Right ventricle myocardium superior (tissue), 1 donor: Measurements from ENCODE around the gene EDARADD. TPM values are rescaled to one million over a fixed set of nuclear protein-coding genes. Genes with fewer than 3 reads are reported as not detected.
A peak's percentile ranks its signal among the peaks of the same experiment; 100 is the strongest.

Source experiments
- ATAC-seq: fragments of 200-7000 bp; cut with Tn5 transposase; one replicate; pipeline ENCODE4 v1.9.1; 2020; ENCODE audit warnings: mild to moderate bottlenecking; ENCODE audit not compliant: poor library complexity
- DNase-seq: peaks from one replicate; pipeline ENCODE4 v3.0.0-alpha.2; 2020
- intact Hi-C: fragments of 100-400 bp; cut with DNase I; formaldehyde crosslinking; loops from one replicate; pipeline ENCODE4 v1.11.2; 2022
- total RNA-seq: library from RNA; stranded (reverse); fragmentation: NEBNext Ultra II Directional; extraction: Animal tissue kit (Norgen Biotek cat#: 25700); gene quantifications from one replicate; pipeline ENCODE4 v1.2.1, GENCODE V29; 2021
- donor health status: DM: no; HTN: yes; CAD: no; lungs with severe emphysema.

EDARADD gene
- total RNA-seq, 1 donor from 2014 or later: 0.78 TPM

DNA sequence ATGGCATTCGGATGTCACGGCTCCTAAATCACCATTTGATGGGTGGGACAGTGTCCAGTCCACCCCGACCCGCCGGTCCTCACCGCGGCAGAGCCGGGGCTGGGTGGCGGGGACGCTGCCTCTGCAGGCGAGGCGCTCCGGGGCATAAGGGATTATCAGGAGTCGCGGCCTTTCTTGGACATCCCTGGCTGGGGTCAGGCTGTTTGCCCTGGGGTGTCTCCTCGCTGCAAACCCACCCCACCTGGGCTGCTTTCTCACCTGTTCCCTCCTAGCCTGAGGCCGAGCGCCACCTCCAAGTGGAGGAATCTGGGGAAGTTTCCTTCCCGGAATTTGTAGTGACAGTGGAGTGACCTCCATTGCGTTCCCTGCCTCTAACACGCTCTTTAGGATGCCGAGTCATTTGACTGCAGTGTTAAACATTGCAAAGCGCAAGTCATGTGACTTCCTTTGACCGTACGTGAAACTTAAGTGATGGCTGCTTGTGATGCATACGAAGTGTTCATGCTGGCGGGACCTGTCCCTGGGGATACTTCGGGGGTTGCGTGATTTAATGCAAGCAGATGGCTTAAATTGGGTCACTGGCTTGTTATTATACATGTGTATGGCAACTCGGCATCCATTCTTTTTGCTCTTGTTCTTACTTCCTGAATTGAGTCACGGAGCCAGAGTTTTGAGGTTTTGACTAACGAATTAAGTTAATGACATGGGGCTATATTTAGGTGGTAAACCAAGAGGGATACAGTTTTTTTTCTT is 130.2 kb downstream of the EDARADD start:
- peak; percentile 73 for ATAC-seq
- intact Hi-C loops: no loop called here
- DNase-seq: no peak

DNA sequence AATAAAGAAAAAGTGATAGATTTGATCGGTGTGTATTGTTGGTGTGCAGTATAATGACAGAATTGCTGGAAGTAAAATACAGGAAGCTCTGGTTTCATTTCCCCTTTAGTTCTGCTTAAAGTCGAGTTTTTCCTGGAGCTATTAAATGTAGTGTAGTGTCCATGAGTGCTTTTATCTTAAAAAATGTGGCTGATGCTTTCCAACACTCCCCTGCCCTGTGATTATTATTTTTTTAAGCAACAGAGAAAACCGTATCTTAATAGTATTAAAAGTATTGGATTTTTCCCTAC is 130.8 kb downstream of the EDARADD start:
- ATAC-seq (no peak), DNase-seq (no peak)
- intact Hi-C loops: no loop called here

DNA sequence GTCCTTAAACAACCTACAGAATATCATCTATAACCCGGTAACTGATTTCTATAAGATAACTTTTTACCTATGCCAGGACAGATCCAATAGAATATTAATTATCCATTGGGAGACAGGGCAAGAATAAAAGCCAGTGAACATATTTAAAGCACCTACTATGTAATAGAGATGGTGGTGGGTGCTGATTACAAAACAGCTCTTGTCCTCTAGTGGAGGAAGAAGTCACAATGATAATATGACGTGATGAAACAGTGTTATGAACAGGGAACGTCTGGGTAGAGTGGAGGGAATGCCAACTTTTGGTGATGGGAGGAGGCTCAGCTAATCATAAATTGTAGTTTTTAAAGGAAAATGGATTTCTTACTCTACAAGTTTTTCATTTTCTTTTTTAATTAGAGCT is 132.0 kb downstream of the EDARADD start:
- DNase-seq: no peak
- intact Hi-C loops: no loop called here
- no peak for ATAC-seq

DNA sequence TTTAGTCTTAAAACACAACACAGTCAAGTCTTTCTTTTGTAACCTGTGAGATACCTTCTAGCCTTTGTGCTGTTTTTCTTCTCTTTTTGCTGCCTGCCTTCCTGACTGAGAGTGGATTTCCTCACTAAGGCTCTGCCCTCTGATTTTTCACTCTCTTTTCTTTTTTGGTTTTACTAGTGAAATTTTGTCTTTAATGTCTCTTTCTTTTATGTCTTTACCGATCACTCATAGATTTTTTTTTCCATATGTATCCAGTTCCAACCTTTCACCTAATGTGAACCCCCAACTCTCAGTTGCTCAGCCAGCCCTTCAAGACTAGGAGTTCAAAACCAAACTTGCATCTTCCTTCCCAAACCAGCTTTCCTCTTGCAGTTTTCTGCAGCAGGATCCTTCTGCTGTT is 136.2 kb downstream of the EDARADD start:
- DNase-seq: no peak
- intact Hi-C loops: loop anchor here (10.0 kb wide), 1 partner anchor 425 kb away; no protein-coding TSS in a partner anchor
- no peak for ATAC-seq

DNA sequence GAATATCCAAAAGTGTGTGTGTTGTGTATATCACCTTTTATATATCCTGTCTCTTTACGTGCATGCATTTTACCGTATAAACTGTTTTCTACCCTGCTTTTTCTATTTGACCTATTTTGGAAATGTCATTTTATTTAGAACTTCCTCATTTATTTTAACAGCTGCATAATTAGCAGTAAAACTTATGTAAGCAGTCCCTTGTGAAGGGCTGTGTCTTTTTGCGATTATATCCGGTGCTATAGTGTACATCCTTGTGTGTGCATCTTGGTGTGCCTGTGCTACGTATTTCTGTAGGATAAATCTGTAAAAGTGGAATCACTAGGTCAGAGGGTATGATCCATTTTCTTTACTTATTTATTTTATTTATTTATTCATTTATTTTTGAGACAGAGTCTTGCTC is 136.9 kb downstream of the EDARADD start:
- ATAC-seq (no peak), DNase-seq (no peak)
- intact Hi-C loops: loop anchor here (10.0 kb wide), 1 partner anchor 426 kb away; no protein-coding TSS in a partner anchor

DNA sequence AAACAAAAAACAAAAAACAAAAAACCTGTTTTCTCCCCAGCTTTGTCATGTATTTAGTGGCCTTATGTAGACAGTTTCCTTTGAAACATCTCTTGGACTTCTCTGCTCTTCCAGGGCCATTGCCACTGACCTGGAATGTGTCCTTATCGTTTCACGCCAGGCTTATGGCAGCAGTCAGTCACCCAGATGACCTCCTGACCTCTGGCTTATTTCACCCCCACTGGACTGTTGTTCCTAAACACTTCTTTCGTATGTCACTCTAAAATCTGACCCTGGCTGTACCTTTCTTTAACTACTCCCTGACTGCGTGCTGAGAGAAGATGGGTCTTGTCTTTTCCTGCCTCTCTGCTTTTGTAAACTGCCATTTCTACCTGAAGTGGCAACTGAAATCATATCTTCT is 138.8 kb downstream of the EDARADD start:
- DNase-seq: no peak
- peak; percentile 51 for ATAC-seq
- intact Hi-C loops: loop anchor here (10.0 kb wide), 1 partner anchor 428 kb away; no protein-coding TSS in a partner anchor

DNA sequence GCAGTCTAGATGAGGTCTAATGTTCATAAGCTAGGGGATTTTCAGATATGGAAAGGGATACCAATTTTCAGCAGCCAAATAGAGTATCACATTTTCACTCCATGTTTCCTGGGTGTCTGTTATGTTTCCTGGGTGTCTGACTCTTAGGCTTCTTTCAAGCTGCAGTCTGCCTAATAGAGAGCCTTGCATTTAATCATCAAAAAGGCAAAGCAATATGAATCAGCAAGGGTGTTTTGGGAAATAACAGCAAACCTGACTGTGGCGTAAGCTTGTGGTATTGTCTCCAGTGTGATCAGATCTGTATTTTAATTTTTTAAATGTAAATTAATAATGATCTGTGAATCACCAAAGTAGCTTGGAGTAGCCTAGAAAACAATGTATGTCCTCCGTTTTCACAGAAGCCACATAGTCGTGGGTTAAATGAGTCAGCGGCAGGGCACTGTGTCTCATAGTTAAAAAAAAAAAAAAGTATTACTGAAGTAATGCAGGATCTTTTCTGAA is 140.1 kb downstream of the EDARADD start:
- DNase-seq (no peak), ATAC-seq (no peak)
- intact Hi-C loops: loop anchor here (10.0 kb wide), 1 partner anchor 429 kb away; no protein-coding TSS in a partner anchor

Other genes starting within 250 kb of the EDARADD start
- 5.0 TPM for gene ERO1B, start 112.3 kb upstream of the EDARADD start, total RNA-seq
- gene LGALS8, start 129.7 kb downstream of the EDARADD start, total RNA-seq: 78.2 TPM
- 9.2 TPM for gene HEATR1, start 210.2 kb downstream of the EDARADD start, total RNA-seq